ENCODE measurements around the gene GRXCR2. TPM values are rescaled to one million over a fixed set of nuclear protein-coding genes. Genes with fewer than 3 reads are reported as not detected.

GRXCR2 gene
- total RNA-seq (2022; extraction: Qiagen RNA extraction), result not detected in 5 replicates

GRCh38 chr5:145872914-145873313 is at the start of gene GRXCR2:
TSS of gene GRXCR2 (minus strand) at chr5:145873014. CDS start at chr5:145872968, 46 bp downstream.

GRCh38 chr5:145834917-145835847 is 37.6 kb downstream of the GRXCR2 start, which contains the start of gene PRELID2:
TSS of gene PRELID2 (minus strand) at chr5:145835342. CDS start at chr5:145835251, 91 bp downstream.

Other genes with a start within 250 kb of the GRXCR2 start
- 8.0 to 10.4 TPM (median 9.8 TPM) in 5 replicates for gene PRELID2, start 37.7 kb downstream of the GRXCR2 start, total RNA-seq (2022; extraction: Qiagen RNA extraction)
- 1.9 to 3.1 TPM (median 2.2 TPM) in 5 replicates for gene SH3RF2, start 63.6 kb upstream of the GRXCR2 start, total RNA-seq (2022; extraction: Qiagen RNA extraction)
- 0.21 to 0.38 TPM (median 0.27 TPM) in 3 of 5 replicates, not detected in the others for gene PLAC8L1, start 232.6 kb upstream of the GRXCR2 start, total RNA-seq (2022; extraction: Qiagen RNA extraction)